IMR-90 (cell line): Measurements from ENCODE around the gene NCAPD3. TPM values are rescaled to one million over a fixed set of nuclear protein-coding genes. Genes with fewer than 3 reads are reported as not detected.
"Not testable (repeated sequence)": the region's sequence is repeated elsewhere in the genome, so short reads cannot be mapped to it uniquely, and the experiment has no call there.

Experiments
- ATAC-seq: fragments of 200-7000 bp; cut with Tn5 transposase; 2 replicates; pipeline ENCODE4 v1.9.1; 2020; ENCODE audit warnings: low read depth, mild to moderate bottlenecking, moderate library complexity
- BruUV-seq: library from RNA; stranded (reverse); fragments of 400-500 nt; replicated peaks from 2 replicates; lab custom pipeline; 2021; lab: Mats Ljungman, UMichigan
- CTCF ChIA-PET: fragments of 300-600 bp; formaldehyde crosslinking; extraction: SDS; loops from one replicate; lab custom pipeline; 2021; ENCODE audit warnings: antibody characterized with exemption; lab: Yijun Ruan, JAX
- POLR2A ChIA-PET: fragments of 300-600 bp; sonication (Branson Sonifier 250); formaldehyde crosslinking; loops from one replicate; lab custom pipeline; 2022; ENCODE audit warnings: antibody characterized with exemption; ENCODE audit not compliant: unreplicated experiment; lab: Charles Lee
- DNase-seq: peaks from one replicate; pipeline ENCODE4 v3.0.0; 2013
- H2AFZ ChIP-seq: replicated peaks from 2 replicates; pipeline ENCODE3; 2013; ENCODE audit warnings: low read length, mild to moderate bottlenecking; ENCODE audit not compliant: poor library complexity
- H2AK5ac ChIP-seq: 2 replicates; pipeline ENCODE4 v1.6.1; 2013; ENCODE audit warnings: low read depth, low read length, inconsistent platforms
- H2AK9ac ChIP-seq: replicated peaks from 2 replicates; pipeline ENCODE3; 2013; ENCODE audit warnings: mild to moderate bottlenecking, low read depth, low read length, moderate library complexity; ENCODE audit not compliant: poor library complexity
- H2BK120ac ChIP-seq: 2 replicates; pipeline ENCODE4 v1.6.1; 2013; ENCODE audit warnings: low read depth, low read length, inconsistent platforms
- H2BK15ac ChIP-seq: 3 replicates; pipeline ENCODE4 v1.6.1; 2013; ENCODE audit warnings: low read depth, low read length, inconsistent platforms
- H2BK20ac ChIP-seq: 2 replicates; pipeline ENCODE4 v1.6.1; 2013; ENCODE audit warnings: low read depth, mild to moderate bottlenecking, inconsistent platforms, low read length, moderate library complexity
- H2BK5ac ChIP-seq: 2 replicates; pipeline ENCODE4 v1.6.1; 2013; ENCODE audit warnings: mild to moderate bottlenecking, low read depth, low read length, inconsistent platforms; ENCODE audit not compliant: poor library complexity, severe bottlenecking
- H3K14ac ChIP-seq: replicated peaks from 2 replicates; pipeline ENCODE4 v1.6.1; 2013; ENCODE audit warnings: low read depth, low read length, inconsistent platforms
- H3K18ac ChIP-seq: 2 replicates; pipeline ENCODE4 v1.6.1; 2013; ENCODE audit warnings: low read depth, low read length, control low read depth
- H3K23ac ChIP-seq: 2 replicates; pipeline ENCODE4 v1.6.1; 2013; ENCODE audit warnings: low read depth, low read length, inconsistent platforms
- H3K27ac ChIP-seq: 2 replicates; pipeline ENCODE4 v1.5.1; 2013; ENCODE audit warnings: mild to moderate bottlenecking, control low read depth, low read length; ENCODE audit not compliant: insufficient read depth
- H3K27me3 ChIP-seq: 2 replicates; pipeline ENCODE4 v1.6.1; 2013; ENCODE audit warnings: low read length; ENCODE audit not compliant: control insufficient read depth, insufficient read depth
- H3K36me3 ChIP-seq: 2 replicates; pipeline ENCODE4 v1.6.1; 2013; ENCODE audit warnings: low read length, mixed read lengths; ENCODE audit not compliant: control insufficient read depth, insufficient read depth
- H3K4ac ChIP-seq: 2 replicates; pipeline ENCODE4 v1.6.1; 2013; ENCODE audit warnings: low read depth, low read length, inconsistent platforms
- H3K4me1 ChIP-seq: 2 replicates; pipeline ENCODE4 v1.6.1; 2013; ENCODE audit warnings: low read length, mixed read lengths; ENCODE audit not compliant: control insufficient read depth, insufficient read depth
- H3K4me2 ChIP-seq: 2 replicates; pipeline ENCODE4 v1.6.1; 2013; ENCODE audit warnings: low read depth, mild to moderate bottlenecking, control low read depth, low read length, moderate library complexity
- H3K4me3 ChIP-seq: 2 replicates; pipeline ENCODE4 v1.5.1; 2013; ENCODE audit warnings: low read depth, mild to moderate bottlenecking, control low read depth, low read length, moderate library complexity; ENCODE audit not compliant: insufficient read depth
- H3K56ac ChIP-seq: 2 replicates; pipeline ENCODE4 v1.6.1; 2013; ENCODE audit warnings: low read length, inconsistent platforms; ENCODE audit not compliant: insufficient read depth; ENCODE audit errors: extremely low read depth
- H3K79me1 ChIP-seq, 2 experiments: 2 replicates each; pipeline ENCODE4 v1.6.1; 2013; ENCODE audit warnings: low read length in 2 of 2, inconsistent platforms in 1 of 2, low read depth in 1 of 2
- H3K9ac ChIP-seq: 2 replicates; pipeline ENCODE4 v1.6.1; 2013; ENCODE audit warnings: low read depth, low read length, control low read depth
- H3K9me1 ChIP-seq: 2 replicates; pipeline ENCODE4 v1.6.1; 2013; ENCODE audit warnings: low read length, inconsistent platforms; ENCODE audit not compliant: insufficient read depth
- H3K9me3 ChIP-seq: 2 replicates; pipeline ENCODE4 v1.6.1; 2013; ENCODE audit warnings: low read length; ENCODE audit not compliant: control insufficient read depth, insufficient read depth
- H4K20me1 ChIP-seq: 2 replicates; pipeline ENCODE4 v1.6.1; 2013; ENCODE audit warnings: low read length, inconsistent platforms; ENCODE audit not compliant: insufficient read depth
- H4K5ac ChIP-seq: 2 replicates; pipeline ENCODE4 v1.6.1; 2013; ENCODE audit warnings: mild to moderate bottlenecking, low read depth, low read length, control low read depth
- H4K8ac ChIP-seq, 2 experiments: 2 replicates each; pipeline ENCODE4 v1.6.1; 2013; ENCODE audit warnings: low read depth in 2 of 2, low read length in 2 of 2, control low read depth in 1 of 2, inconsistent platforms in 1 of 2
- H4K91ac ChIP-seq: 2 replicates; pipeline ENCODE4 v1.6.1; 2013; ENCODE audit warnings: low read depth, low read length, inconsistent platforms; ENCODE audit not compliant: insufficient read depth
- MAFK ChIP-seq: IDR thresholded peaks from 2 replicates; pipeline ENCODE4 v1.6.1; 2012; ENCODE audit warnings: low read depth, low read length, improper control_type of control experiment
- RCOR1 ChIP-seq: IDR thresholded peaks from 2 replicates; pipeline ENCODE4 v1.6.1; 2012; ENCODE audit warnings: mild to moderate bottlenecking, low read length, improper control_type of control experiment; ENCODE audit not compliant: insufficient replicate concordance
- SMC3 ChIP-seq: fragments of 150-350 bp; IDR thresholded peaks from 2 replicates; pipeline ENCODE4 v1.6.1; 2016; ENCODE audit warnings: low read depth, mild to moderate bottlenecking, antibody characterized with exemption, low read length, moderate library complexity
- WGBS, 2 experiments: methylation state at CpG; one replicate each; pipeline versions ENCODE4 v1.1.5 to v1.1.7; 2013; ENCODE audit warnings: missing lambda C conversion rate in 2 of 2; ENCODE audit not compliant: insufficient read length in 1 of 2; ENCODE audit errors: extremely low coverage in 2 of 2; 5-methylcytosine and 5-hydroxymethylcytosine counted together
- dilution Hi-C: fragments of 300-500 bp; cut with HindIII; formaldehyde crosslinking; loops from one replicate; pipeline ENCODE4 v1.14.3; 2018; ENCODE audit warnings: low sequenced_read_pairs; ENCODE audit not compliant: unreplicated experiment
- in situ Hi-C: fragments of 300-500 bp; cut with MboI; formaldehyde crosslinking; loops from 3 replicates; pipeline ENCODE4 v1.14.3; 2019; ENCODE audit warnings: low sequenced_read_pairs, inconsistent platforms, mixed read lengths
- intact Hi-C: fragments of 100-400 bp; cut with micrococcal nuclease; formaldehyde crosslinking; loops from 2 replicates; pipeline ENCODE4 v1.10.0; 2022
- polyA plus RNA-seq, 3 experiments: library from polyadenylated mRNA; depleted of rRNA; stranded (reverse); fragments of >200 nt; gene quantifications; 2 replicates each; pipeline ENCODE4 v1.2.3, GENCODE V29; 2012; ENCODE audit warnings: low replicate concordance in 1 of 3
- total RNA-seq: library from RNA; depleted of rRNA; stranded (reverse); fragments of >200 nt; gene quantifications from 2 replicates; pipeline ENCODE4 v1.2.3, GENCODE V29; 2012

NCAPD3 gene
- total and polyA plus RNA-seq, 2 of the 4 experiments (the other 2 are of a cell fraction), result 18.0 to 19.2 TPM

- Histone ChIP-seq H2BK120ac (no peak overlapping the region), H3K27ac (no peak overlapping the region), H2AK9ac (no peak overlapping the region), H3K9me3 (no peaks in the 10 kb centered on the region), H3K4ac (no peak overlapping the region), H3K9ac (no peak overlapping the region), H3K27me3 (no peaks in the 10 kb centered on the region), H2AK5ac (no peak overlapping the region), H3K23ac (no peak overlapping the region), H3K9me1 (0 out of 2 replicates have a peak, but pooled peaks cover 3% of the 10 kb centered on the region), H4K20me1 (no peaks in the 10 kb centered on the region), H3K14ac (no peak overlapping the region), H3K56ac (no peak overlapping the region), H3K79me1 (peaks cover 3% of the 10 kb centered on the region in 2 experiments; a peak in 2 of 4 replicates), H3K18ac (no peak overlapping the region), H4K5ac (no peak overlapping the region), H3K4me2 (no peak overlapping the region), H3K4me1 (no peaks in the 10 kb centered on the region), H3K4me3 (no peak overlapping the region), H4K91ac (no peak overlapping the region), H2BK15ac (no peak overlapping the region), H4K8ac (no peak overlapping the region), H3K36me3 (peaks cover 12% of the 10 kb centered on the region), H2AFZ (no peak overlapping the region), H2BK20ac (no peak overlapping the region), H2BK5ac (no peak overlapping the region)
- TF ChIP-seq RCOR1 (no peak), MAFK (no peak), SMC3 (no peak)
- WGBS, 2 experiments, result 60% methylated on average over 1 of the region's 4 CpGs; no CpG with 5 or more reads in 1 of the 2 experiments
- intact Hi-C loops (no loop called here), in situ Hi-C loops (no loop called here), dilution Hi-C loops (no loop called here)
- no TSS peak for BruUV-seq
- ChIA-PET CTCF (interaction anchor here (0.5 kb wide), 1 partner anchor 1171 kb away, joined by 3 read pairs; no protein-coding TSS in a partner anchor), POLR2A (no interaction called here)
- DNase-seq (no peak), ATAC-seq (no peak)
Observed at GRCh38 chr11:134196756-134197155, 27.0 kb downstream of the NCAPD3 start.

- H4K20me1 ChIP-seq, H3K9ac ChIP-seq, H3K14ac ChIP-seq, H4K91ac ChIP-seq, H2BK15ac ChIP-seq, POLR2A ChIA-PET, H3K4me3 ChIP-seq, H3K18ac ChIP-seq, BruUV-seq, H3K79me1 ChIP-seq, H2AFZ ChIP-seq, dilution Hi-C loops, H3K27ac ChIP-seq, H3K9me3 ChIP-seq, H3K23ac ChIP-seq, H3K4me1 ChIP-seq, CTCF ChIA-PET, in situ Hi-C loops, H3K27me3 ChIP-seq, H4K5ac ChIP-seq, H2BK20ac ChIP-seq, H2AK9ac ChIP-seq, DNase-seq, H3K4ac ChIP-seq, intact Hi-C loops, ATAC-seq, H2AK5ac ChIP-seq, H3K56ac ChIP-seq, H2BK120ac ChIP-seq, H3K9me1 ChIP-seq, H3K4me2 ChIP-seq, H2BK5ac ChIP-seq, H4K8ac ChIP-seq: not testable (repeated sequence)
- H3K36me3 ChIP-seq, result peaks cover 24% of the 10 kb centered on the region
- WGBS, 2 experiments, result 88% methylated on average over 5 of the region's 8 CpGs; no CpG with 5 or more reads in 1 of the 2 experiments
Observed at GRCh38 chr11:134188092-134188491, 35.7 kb downstream of the NCAPD3 start.
